T-helper 22 cell (primary cell): ENCODE measurements around the gene TXNL4B.
"Not testable (repeated sequence)": the region's sequence is repeated elsewhere in the genome, so short reads cannot be mapped to it uniquely, and the experiment has no call there.

Experiments
- DNase-seq: peaks from one replicate; pipeline ENCODE4 v3.0.0-alpha.2; 2020; ENCODE audit warnings: low read depth

TXNL4B gene

GRCh38 chr16:72072514-72073342 is 20.7 kb downstream of the TXNL4B start:
- DNase-seq, result no peak

- DNase-seq, result no peak
These were observed 24.5 kb downstream of the TXNL4B start for GRCh38 chr16:72068930-72069329.

GRCh38 chr16:72066747-72067146 is 26.7 kb downstream of the TXNL4B start:
- DNase-seq, result no peak

- no peak for DNase-seq
These were observed 29.0 kb downstream of the TXNL4B start for GRCh38 chr16:72064361-72064894.

- DNase-seq, result no peak
These were observed 31.9 kb downstream of the TXNL4B start for GRCh38 chr16:72061564-72061963.

- DNase-seq, result no peak
These were observed 33.0 kb downstream of the TXNL4B start for GRCh38 chr16:72060405-72060804.

GRCh38 chr16:72059060-72059459 is 34.4 kb downstream of the TXNL4B start:
- not testable (repeated sequence) for DNase-seq

- DNase-seq, result not testable (repeated sequence)
These were observed 36.1 kb downstream of the TXNL4B start for GRCh38 chr16:72057313-72057712.

- DNase-seq, result no peak
These were observed 37.5 kb downstream of the TXNL4B start for GRCh38 chr16:72055911-72056310.

- DNase-seq, result not testable (repeated sequence)
These were observed 39.1 kb downstream of the TXNL4B start, which contains the start of gene HP for GRCh38 chr16:72054254-72054847. TSS of gene HP (plus strand) at chr16:72054505. CDS start at chr16:72054653, 148 bp downstream.

GRCh38 chr16:72051818-72052217 is 41.6 kb downstream of the TXNL4B start:
- no peak for DNase-seq

GRCh38 chr16:72050769-72051464 is 42.5 kb downstream of the TXNL4B start:
- no peak for DNase-seq

- no peak for DNase-seq
These were observed 44.3 kb downstream of the TXNL4B start for GRCh38 chr16:72049110-72049509.

GRCh38 chr16:72044825-72045359 is 48.5 kb downstream of the TXNL4B start:
- no peak for DNase-seq

GRCh38 chr16:72044296-72044695 is 49.1 kb downstream of the TXNL4B start:
- DNase-seq, result no peak

GRCh38 chr16:72043539-72043938 is 49.9 kb downstream of the TXNL4B start:
- no peak for DNase-seq

- DNase-seq, result no peak
These were observed 50.4 kb downstream of the TXNL4B start for GRCh38 chr16:72043058-72043457.

GRCh38 chr16:72042157-72042660 is 51.2 kb downstream of the TXNL4B start:
- no peak for DNase-seq

- DNase-seq, result no peak
These were observed 57.3 kb downstream of the TXNL4B start for GRCh38 chr16:72036098-72036497.
